Activated CD4-positive, alpha-beta T cell treated with anti-CD3 and anti-CD28 coated beads for 36 hours (primary cell): ENCODE measurements around the gene ACSF2. TPM values are rescaled to one million over a fixed set of nuclear protein-coding genes. Genes with fewer than 3 reads are reported as not detected.
"Not testable (repeated sequence)": the region's sequence is repeated elsewhere in the genome, so short reads cannot be mapped to it uniquely, and the experiment has no call there.

Experiments used
- ATAC-seq: fragments of 200-7000 bp; cut with Tn5 transposase; one replicate; pipeline ENCODE4 v1.10.0; 2021; ENCODE audit warnings: mild to moderate bottlenecking, moderate library complexity
- CTCF ChIA-PET: fragments of 350-600 bp; sonication (Branson Sonifier 250); formaldehyde crosslinking; loops from one replicate; lab custom pipeline; 2021; ENCODE audit warnings: antibody characterized with exemption; lab: Charles Lee
- POLR2A ChIA-PET: fragments of 350-600 bp; sonication (Branson Sonifier 250); formaldehyde crosslinking; loops from one replicate; lab custom pipeline; 2021; ENCODE audit warnings: antibody characterized with exemption, inconsistent platforms; lab: Charles Lee
- DNase-seq: peaks from one replicate; pipeline ENCODE4 v3.0.0-alpha.2; 2020
- H3K27ac Mint-ChIP-seq: one replicate; pipeline ENCODE4 v1.8.0; 2021; ENCODE audit warnings: mixed read lengths
- H3K27me3 Mint-ChIP-seq: one replicate; pipeline ENCODE4 v1.8.0; 2021; ENCODE audit warnings: mixed read lengths
- H3K36me3 Mint-ChIP-seq: one replicate; pipeline ENCODE4 v1.8.0; 2021; ENCODE audit warnings: low read depth, mixed read lengths
- H3K4me1 Mint-ChIP-seq: one replicate; pipeline ENCODE4 v1.8.0; 2021; ENCODE audit warnings: mixed read lengths
- H3K4me3 Mint-ChIP-seq: one replicate; pipeline ENCODE4 v1.8.0; 2021; ENCODE audit warnings: mild to moderate bottlenecking, moderate library complexity, mixed read lengths
- H3K9me3 Mint-ChIP-seq: one replicate; pipeline ENCODE4 v1.8.0; 2021; ENCODE audit warnings: low read depth, mixed read lengths
- intact Hi-C, 2 experiments: fragments of 100-400 bp; cut with DNase I in 1 of 2; cut with micrococcal nuclease in 1 of 2; formaldehyde crosslinking; loops; one replicate each; pipeline versions ENCODE4 v1.14.2 to v1.15.1; 2022 to 2024; cut with DNase I, micrococcal nuclease
- total RNA-seq, 2 experiments: library from RNA; stranded (reverse); gene quantifications; one replicate each; pipeline ENCODE4 v1.2.3, GENCODE V29; 2021

ACSF2 gene
- total RNA-seq, 2 experiments from 2014 or later = 15.0 to 15.7 TPM

DNA sequence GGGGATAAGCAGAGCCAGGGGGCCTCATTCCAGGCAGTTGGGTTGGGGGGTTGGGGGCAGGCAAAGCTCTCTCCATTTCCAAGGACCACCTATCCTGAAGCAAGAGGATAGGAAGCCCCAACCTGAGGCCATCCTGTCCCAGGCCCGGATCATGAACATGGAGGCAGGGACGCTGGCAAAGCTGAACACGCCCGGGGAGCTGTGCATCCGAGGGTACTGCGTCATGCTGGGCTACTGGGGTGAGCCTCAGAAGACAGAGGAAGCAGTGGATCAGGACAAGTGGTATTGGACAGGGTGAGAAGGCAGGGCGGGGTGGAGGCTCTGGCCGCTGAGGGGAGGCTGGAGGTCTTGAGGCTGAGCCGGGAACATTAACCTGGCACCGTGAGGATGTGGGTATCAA, 46.3 kb downstream of the ACSF2 start:
- POLR2A ChIA-PET = no interaction called here
- Mint-ChIP-seq H3K4me1 (peaks cover 2% of the 10 kb centered on the region), H3K27me3 (peaks cover 12% of the 10 kb centered on the region), H3K36me3 (no peaks in the 10 kb centered on the region), H3K27ac (no peak overlapping the region), H3K9me3 (no peaks in the 10 kb centered on the region), H3K4me3 (no peak overlapping the region)
- ATAC-seq (no peak), DNase-seq (no peak)
- CTCF ChIA-PET = interaction anchor here (0.5 to 1.8 kb wide), 5 partner anchors 10 to 199 kb away, joined by 3 to 5 read pairs (median 3); no protein-coding TSS in a partner anchor
- intact Hi-C loops = no loop called here

DNA sequence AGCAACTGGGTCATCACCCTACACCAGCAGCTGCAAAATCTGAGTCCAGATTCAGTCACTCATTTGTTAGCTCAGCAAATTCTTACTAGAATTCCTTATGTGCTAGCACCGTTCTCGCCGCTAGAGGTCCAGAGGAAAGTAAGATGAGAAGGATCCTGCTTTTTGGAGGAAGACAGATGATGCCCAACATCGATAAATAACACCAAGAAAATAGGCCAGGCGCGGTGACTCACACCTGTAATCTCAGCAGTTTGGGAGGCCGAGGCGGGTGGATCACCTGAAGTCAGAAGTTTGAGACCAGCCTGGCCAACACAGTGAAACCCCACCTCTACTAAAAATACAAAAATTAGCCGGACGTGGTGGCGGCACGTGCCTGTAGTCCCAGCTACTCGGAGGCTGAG, 46.7 kb downstream of the ACSF2 start:
- H3K4me3 Mint-ChIP-seq, H3K36me3 Mint-ChIP-seq, ATAC-seq, H3K9me3 Mint-ChIP-seq, H3K27me3 Mint-ChIP-seq, H3K27ac Mint-ChIP-seq, H3K4me1 Mint-ChIP-seq, DNase-seq, intact Hi-C loops: not testable (repeated sequence)
- ChIA-PET CTCF (interaction anchor here (0.7 to 1.8 kb wide), 4 partner anchors 10 to 173 kb away, joined by 3 to 5 read pairs (median 4); no protein-coding TSS in a partner anchor), POLR2A (interaction anchor here (0.7 kb wide), 1 partner anchor 10 kb away, joined by 3 read pairs; no protein-coding TSS in a partner anchor)

DNA sequence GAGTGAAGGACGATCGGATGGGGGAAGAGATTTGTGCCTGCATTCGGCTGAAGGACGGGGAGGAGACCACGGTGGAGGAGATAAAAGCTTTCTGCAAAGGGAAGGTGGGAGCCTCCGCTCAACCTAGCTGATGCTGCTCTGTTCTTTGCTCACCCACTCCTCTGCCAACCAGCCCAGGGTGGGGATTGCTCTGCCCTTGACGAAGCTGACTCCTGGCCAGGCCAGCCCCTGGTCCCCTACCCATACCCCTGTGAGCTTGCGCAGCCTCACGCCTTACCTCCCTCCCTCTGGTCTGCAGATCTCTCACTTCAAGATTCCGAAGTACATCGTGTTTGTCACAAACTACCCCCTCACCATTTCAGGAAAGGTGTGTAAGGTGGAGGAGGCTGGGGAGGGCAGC, 47.9 kb downstream of the ACSF2 start:
- DNase-seq (no peak), ATAC-seq (no peak)
- H3K9me3 Mint-ChIP-seq = no peaks in the 10 kb centered on the region
- intact Hi-C loops = no loop called here
- ChIA-PET CTCF (interaction anchor here (0.6 to 0.7 kb wide), 3 partner anchors 131 to 293 kb away, joined by 3 read pairs; partner anchors contain the start of gene ANKRD40CL), POLR2A (no interaction called here)
- no peak overlapping the region for H3K27ac Mint-ChIP-seq
- H3K36me3 Mint-ChIP-seq = no peaks in the 10 kb centered on the region
- peaks cover 6% of the 10 kb centered on the region for H3K4me1 Mint-ChIP-seq
- H3K4me3 Mint-ChIP-seq = no peak overlapping the region
- peaks cover 2% of the 10 kb centered on the region for H3K27me3 Mint-ChIP-seq

DNA sequence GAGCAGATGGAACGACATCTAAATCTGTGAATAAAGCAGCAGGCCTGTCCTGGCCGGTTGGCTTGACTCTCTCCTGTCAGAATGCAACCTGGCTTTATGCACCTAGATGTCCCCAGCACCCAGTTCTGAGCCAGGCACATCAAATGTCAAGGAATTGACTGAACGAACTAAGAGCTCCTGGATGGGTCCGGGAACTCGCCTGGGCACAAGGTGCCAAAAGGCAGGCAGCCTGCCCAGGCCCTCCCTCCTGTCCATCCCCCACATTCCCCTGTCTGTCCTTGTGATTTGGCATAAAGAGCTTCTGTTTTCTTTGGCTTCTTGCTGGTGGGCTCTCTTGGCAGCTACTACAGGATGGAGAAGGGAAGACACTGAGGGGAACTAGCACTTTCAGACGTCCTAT, 48.5 kb downstream of the ACSF2 start:
- H3K4me1 Mint-ChIP-seq = peaks cover 7% of the 10 kb centered on the region
- no peaks in the 10 kb centered on the region for H3K36me3 Mint-ChIP-seq
- DNase-seq (no peak), ATAC-seq (no peak)
- no peaks in the 10 kb centered on the region for H3K9me3 Mint-ChIP-seq
- H3K4me3 Mint-ChIP-seq = no peak overlapping the region
- POLR2A ChIA-PET = no interaction called here
- intact Hi-C loops = no loop called here
- CTCF ChIA-PET = interaction anchor here (0.6 to 1.2 kb wide), 5 partner anchors 8 to 293 kb away, joined by 3 to 6 read pairs (median 3); partner anchors contain the start of genes ANKRD40CL and LRRC59
- peaks cover 2% of the 10 kb centered on the region for H3K27me3 Mint-ChIP-seq
- no peak overlapping the region for H3K27ac Mint-ChIP-seq

DNA sequence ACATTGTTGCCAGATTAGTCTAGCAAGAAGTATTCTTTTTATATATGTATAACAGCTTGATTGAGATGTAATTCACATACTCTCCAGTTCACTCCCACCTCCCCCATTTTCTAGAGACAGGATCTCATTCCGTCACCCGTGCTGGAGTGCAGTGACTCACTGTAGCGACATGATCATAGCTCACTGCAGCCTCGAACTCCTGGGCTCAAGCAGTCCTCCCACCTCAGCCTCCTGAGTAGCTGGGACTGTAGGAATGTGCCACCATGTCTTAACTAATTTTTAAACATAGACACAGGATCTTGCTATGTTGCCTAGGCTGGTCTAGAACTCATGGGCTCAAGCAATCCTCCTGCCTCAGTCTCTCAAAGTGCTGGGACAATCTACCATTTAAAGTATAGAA, 49.3 kb downstream of the ACSF2 start:
- no peak overlapping the region for H3K4me3 Mint-ChIP-seq
- ATAC-seq (no peak), DNase-seq (no peak)
- no peaks in the 10 kb centered on the region for H3K9me3 Mint-ChIP-seq
- ChIA-PET CTCF (interaction anchor here (0.7 to 1.2 kb wide), 5 partner anchors 9 to 110 kb away, joined by 3 to 6 read pairs (median 3); partner anchors contain the start of gene LRRC59), POLR2A (no interaction called here)
- intact Hi-C loops = loop anchor here in 1 of 2 experiments (5.0 kb wide), 1 partner anchor 103 kb away; the partner anchor contains the start of genes EME1 and MRPL27
- H3K4me1 Mint-ChIP-seq = peaks cover 15% of the 10 kb centered on the region
- H3K27ac Mint-ChIP-seq = no peak overlapping the region
- peaks cover under 1% of the 10 kb centered on the region for H3K27me3 Mint-ChIP-seq
- H3K36me3 Mint-ChIP-seq = peaks cover 3% of the 10 kb centered on the region

DNA sequence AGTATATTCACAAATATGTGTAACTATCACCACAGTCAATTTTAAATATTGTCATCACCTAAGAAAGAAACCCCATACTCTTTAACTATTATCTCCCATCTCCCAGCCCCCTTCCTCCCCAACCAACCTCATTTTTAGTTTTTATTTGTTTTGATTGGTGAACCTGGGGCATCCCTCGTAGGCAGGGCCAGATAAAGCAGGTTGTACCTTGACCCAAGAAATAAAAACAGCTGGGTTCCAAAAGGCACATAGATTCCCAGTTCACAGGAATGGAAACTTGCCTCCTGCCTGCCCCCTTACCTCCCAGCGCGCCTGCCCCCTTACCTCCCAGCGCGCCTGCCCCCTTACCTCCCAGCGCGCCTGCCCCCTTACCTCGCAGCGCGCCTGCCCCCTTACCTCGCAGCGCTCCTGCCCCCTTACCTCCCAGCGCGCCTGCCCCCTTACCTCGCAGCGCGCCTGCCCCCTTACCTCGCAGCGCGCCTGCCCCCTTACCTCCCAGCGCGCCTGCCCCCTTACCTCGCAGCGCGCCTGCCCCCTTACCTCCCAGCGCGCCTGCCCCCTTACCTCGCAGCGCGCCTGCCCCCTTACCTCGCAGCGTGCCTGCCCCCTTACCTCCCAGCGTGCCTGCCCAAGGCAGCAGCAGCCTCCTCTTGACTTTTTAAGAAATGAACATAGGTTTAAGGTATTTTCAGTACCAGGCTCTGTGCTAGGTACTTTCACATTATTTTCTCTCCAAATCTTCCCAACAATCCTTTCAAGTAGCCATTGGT, 49.9 kb downstream of the ACSF2 start:
- intact Hi-C loops = loop anchor here in 1 of 2 experiments (5.0 kb wide), 1 partner anchor 104 kb away; the partner anchor contains the start of genes EME1 and MRPL27
- peaks cover 19% of the 10 kb centered on the region for H3K4me1 Mint-ChIP-seq
- DNase-seq, H3K4me3 Mint-ChIP-seq, H3K27me3 Mint-ChIP-seq, H3K9me3 Mint-ChIP-seq, H3K27ac Mint-ChIP-seq, H3K36me3 Mint-ChIP-seq, POLR2A ChIA-PET, ATAC-seq: not testable (repeated sequence)
- CTCF ChIA-PET = interaction anchor here (0.7 to 1.2 kb wide), 6 partner anchors 10 to 111 kb away, joined by 3 to 6 read pairs (median 3); partner anchors contain the start of gene LRRC59

DNA sequence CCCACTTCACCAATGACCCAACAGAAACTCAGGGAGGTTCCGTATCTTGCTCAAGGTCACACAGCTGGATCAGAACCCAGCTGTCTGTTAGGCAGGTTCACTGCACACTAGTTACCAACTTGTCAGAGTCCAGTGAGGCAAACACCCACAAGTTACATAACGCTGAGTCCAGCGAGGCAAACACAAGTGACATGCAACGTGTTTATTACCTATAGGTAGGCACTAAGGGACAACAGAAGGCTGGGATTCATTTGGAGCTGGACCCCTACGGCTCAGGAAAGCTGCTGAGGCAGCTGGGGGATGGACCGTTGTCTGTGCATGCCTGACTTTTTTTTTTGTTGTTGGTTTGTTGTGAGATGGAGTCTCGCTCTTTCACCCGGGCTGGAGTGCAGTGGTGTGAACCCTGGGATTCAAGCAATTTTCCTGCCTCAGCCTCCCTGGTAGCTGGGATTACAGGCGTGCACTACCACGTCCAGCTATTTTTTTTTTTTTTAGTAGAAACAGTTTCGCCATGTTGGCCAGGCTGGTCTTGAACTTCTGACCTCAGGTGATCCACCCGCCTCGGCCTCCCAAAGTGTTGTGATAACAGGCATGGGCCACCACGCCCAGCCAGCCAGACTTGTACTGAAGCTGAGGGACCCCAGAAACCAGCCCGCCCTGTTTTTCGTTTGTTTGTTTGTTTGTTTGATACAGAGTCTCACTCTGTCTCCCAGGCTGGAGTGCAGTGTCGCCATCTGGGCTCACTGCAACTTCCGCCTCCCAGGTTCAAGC, 50.7 kb downstream of the ACSF2 start:
- ChIA-PET CTCF (interaction anchor here (0.6 to 1.0 kb wide), 2 partner anchors 78 to 151 kb away, joined by 3 read pairs; no protein-coding TSS in a partner anchor), POLR2A (no interaction called here)
- H3K27me3 Mint-ChIP-seq = no peaks in the 10 kb centered on the region
- H3K27ac Mint-ChIP-seq = no peak overlapping the region
- no peak overlapping the region for H3K4me3 Mint-ChIP-seq
- intact Hi-C loops = loop anchor here in 1 of 2 experiments (5.0 kb wide), 1 partner anchor 104 kb away; the partner anchor contains the start of genes EME1 and MRPL27
- H3K9me3 Mint-ChIP-seq = no peaks in the 10 kb centered on the region
- peaks cover 4% of the 10 kb centered on the region for H3K36me3 Mint-ChIP-seq
- peaks cover 19% of the 10 kb centered on the region for H3K4me1 Mint-ChIP-seq
- no peak for DNase-seq
- ATAC-seq = no peak

DNA sequence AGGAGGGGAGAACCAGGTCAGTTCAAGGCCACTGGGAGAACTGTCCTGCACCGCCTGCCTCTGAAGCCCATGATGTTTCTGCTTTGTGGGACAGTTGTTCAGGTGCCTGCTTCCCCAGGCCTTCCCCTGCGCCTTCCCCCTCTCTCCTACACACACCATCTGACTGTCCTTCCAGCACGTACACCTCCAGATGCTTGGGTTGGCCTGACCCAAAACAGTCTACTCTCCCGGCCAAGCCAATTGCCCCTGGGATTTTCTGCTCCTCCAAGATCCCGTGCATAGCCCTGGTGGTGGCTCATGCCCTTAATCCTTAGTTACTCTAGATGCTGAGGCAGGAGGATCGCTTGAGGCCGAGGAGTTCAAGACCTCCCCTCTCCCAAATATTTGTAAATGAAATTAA, 52.0 kb downstream of the ACSF2 start:
- intact Hi-C loops = loop anchor here (1.0 to 5.0 kb wide), 12 partner anchors 31 to 278 kb away; partner anchors contain the start of genes EME1 (in 2 of the 2), MRPL27 (in 2 of the 2), ANKRD40 (in 1 of the 2) and LRRC59 (in 1 of the 2)
- Mint-ChIP-seq H3K4me1 (peaks cover 25% of the 10 kb centered on the region), H3K9me3 (no peaks in the 10 kb centered on the region), H3K27ac (peak overlapping the region; percentile 93), H3K4me3 (peak overlapping the region; percentile 85), H3K36me3 (peaks cover 8% of the 10 kb centered on the region), H3K27me3 (no peaks in the 10 kb centered on the region)
- ChIA-PET CTCF (interaction anchor here (0.7 to 2.1 kb wide), 5 partner anchors 10 to 80 kb away, joined by 3 to 21 read pairs (median 3); partner anchors contain the start of gene LRRC59), POLR2A (interaction anchor here (1.1 kb wide), 1 partner anchor 81 kb away, joined by 4 read pairs; the partner anchor contains the start of gene LRRC59)
- ATAC-seq (no peak), DNase-seq (peak; percentile 16)

DNA sequence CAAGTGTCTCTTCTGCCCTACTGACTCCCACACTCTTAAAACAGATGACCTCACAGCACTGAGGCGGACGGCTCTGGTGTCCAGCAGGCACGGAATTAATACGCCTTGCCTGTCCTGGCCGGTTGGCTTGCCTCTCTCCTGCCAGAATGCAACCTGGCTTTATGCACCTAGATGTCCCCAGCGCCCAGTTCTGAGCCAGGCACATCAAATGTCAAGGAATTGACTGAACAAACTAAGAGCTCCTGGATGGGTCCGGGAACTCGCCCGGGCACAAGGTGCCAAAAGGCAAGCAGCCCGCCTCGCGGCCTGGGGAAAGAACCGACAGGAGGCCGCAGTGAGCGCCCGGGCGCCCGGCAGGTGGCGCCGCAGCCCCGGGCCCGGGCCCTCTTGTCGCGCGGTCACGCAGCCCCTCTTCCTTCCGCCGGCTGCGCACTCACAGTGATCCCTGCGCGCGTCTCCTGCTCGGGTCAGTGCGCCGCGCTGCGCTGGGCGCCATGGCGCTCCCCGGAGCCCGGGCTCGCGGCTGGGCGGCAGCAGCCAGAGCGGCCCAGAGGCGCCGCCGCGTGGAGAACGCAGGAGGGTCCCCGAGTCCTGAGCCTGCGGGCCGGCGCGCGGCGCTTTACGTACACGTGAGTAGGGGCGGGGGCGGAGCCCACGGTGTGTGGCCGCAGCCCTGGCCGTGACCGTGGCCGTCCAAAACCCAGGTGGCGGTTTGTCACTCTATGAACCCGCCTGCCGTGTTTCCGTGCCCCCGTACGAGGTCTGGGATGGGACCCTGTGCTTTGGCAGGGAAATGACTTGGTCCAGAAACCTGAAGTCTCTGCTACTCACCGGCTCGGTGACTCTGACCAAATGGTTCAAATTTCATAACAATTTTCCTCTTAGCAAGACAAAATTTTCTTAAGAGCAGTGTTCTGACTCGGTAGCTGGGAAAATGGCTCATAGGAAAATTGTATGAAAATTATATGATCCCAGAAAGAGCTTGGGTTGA, 52.7 kb downstream of the ACSF2 start, which contains the start of gene RSAD1:
Gene RSAD1, plus strand, starts transcription at position 470 of the 991 bp plus-strand sequence. Its CDS starts 25 bp downstream, at position 495.
- ATAC-seq = peak; percentile 94
- CTCF ChIA-PET = interaction anchor here (0.7 to 2.1 kb wide), 21 partner anchors 8 to 664 kb away, joined by 3 to 21 read pairs (median 4); partner anchors contain the start of genes CACNA1G and LRRC59
- H3K9me3 Mint-ChIP-seq = no peaks in the 10 kb centered on the region
- POLR2A ChIA-PET = interaction anchor here (0.7 to 1.1 kb wide), 2 partner anchors 81 to 676 kb away, joined by 3 to 4 read pairs; partner anchors contain the start of gene LRRC59
- H3K4me3 Mint-ChIP-seq = peak within 1 kb of the TSS; percentile 85
- peak within 1 kb of the TSS; percentile 93 for H3K27ac Mint-ChIP-seq
- peaks cover 25% of the 10 kb centered on the region for H3K4me1 Mint-ChIP-seq
- peak; percentile 93 for DNase-seq
- H3K27me3 Mint-ChIP-seq = no peaks in the 10 kb centered on the region
- H3K36me3 Mint-ChIP-seq = peaks cover 8% of the 10 kb centered on the region
- intact Hi-C loops = loop anchor here (1.0 to 5.0 kb wide), 13 partner anchors 30 to 278 kb away; partner anchors contain the start of genes EME1 (in 2 of the 2), MRPL27 (in 2 of the 2), ACSF2 (in 1 of the 2) and ANKRD40 (in 1 of the 2)
